Breast epithelium (tissue), 3 donors: Measurements from ENCODE around the gene PTGES.

Source experiments
- POLR2AphosphoS5 ChIP-seq, 3 donors: sonication (generic); formaldehyde crosslinking; IDR thresholded peaks; one replicate each; pipeline ENCODE4 v1.6.1; 2017; ENCODE audit warnings: antibody characterized with exemption in 3 of 3
- TF ChIP-seq, protein P1 (sequence below), 3 donors: fragments of 450-650 bp; IDR thresholded peaks; one replicate each; pipeline ENCODE4 v1.5.1; 2016 to 2017; ENCODE audit warnings: antibody characterized with exemption in 3 of 3, mild to moderate bottlenecking in 3 of 3, moderate library complexity in 3 of 3

DNA sequence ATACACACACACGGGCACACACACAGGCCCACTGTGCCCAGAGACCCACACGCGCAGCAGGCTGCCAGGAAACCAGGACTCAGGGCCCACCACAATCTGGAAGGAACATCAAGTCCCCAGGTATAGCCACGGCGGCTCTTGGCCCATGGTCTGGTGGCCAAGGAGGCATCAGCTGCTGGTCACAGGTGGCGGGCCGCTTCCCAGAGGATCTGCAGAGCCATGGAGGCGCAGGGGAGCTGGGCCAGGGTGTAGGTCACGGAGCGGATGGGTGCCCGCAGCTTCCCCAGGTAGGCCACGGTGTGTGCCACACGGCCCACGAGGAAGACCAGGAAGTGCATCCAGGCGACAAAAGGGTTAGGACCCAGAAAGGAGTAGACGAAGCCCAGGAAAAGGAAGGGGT is 13.4 kb downstream of the PTGES start:
- no peak for TF ChIP-seq POLR2AphosphoS5 (IDR thresholded peaks at IDR 0.05)
- TF ChIP-seq, protein P1, sequence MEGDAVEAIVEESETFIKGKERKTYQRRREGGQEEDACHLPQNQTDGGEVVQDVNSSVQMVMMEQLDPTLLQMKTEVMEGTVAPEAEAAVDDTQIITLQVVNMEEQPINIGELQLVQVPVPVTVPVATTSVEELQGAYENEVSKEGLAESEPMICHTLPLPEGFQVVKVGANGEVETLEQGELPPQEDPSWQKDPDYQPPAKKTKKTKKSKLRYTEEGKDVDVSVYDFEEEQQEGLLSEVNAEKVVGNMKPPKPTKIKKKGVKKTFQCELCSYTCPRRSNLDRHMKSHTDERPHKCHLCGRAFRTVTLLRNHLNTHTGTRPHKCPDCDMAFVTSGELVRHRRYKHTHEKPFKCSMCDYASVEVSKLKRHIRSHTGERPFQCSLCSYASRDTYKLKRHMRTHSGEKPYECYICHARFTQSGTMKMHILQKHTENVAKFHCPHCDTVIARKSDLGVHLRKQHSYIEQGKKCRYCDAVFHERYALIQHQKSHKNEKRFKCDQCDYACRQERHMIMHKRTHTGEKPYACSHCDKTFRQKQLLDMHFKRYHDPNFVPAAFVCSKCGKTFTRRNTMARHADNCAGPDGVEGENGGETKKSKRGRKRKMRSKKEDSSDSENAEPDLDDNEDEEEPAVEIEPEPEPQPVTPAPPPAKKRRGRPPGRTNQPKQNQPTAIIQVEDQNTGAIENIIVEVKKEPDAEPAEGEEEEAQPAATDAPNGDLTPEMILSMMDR (IDR thresholded peaks at IDR 0.05): no peak
